Panc1 (cell line): ENCODE data around the gene SLC35F1. TPM values are rescaled to one million over a fixed set of nuclear protein-coding genes. Genes with fewer than 3 reads are reported as not detected.

Experiments
- ATAC-seq: fragments of 200-7000 bp; cut with Tn5 transposase; 2 replicates; pipeline ENCODE4 v1.9.1; 2020; ENCODE audit warnings: mild to moderate bottlenecking, moderate library complexity
- BruUV-seq: library from RNA; stranded (reverse); fragments of 400-500 nt; replicated peaks from 2 replicates; lab custom pipeline; 2021; lab: Mats Ljungman, UMichigan
- CTCF ChIA-PET: fragments of 300-600 bp; sonication (Branson Sonifier 250); formaldehyde crosslinking; loops from one replicate; lab custom pipeline; 2022; ENCODE audit warnings: antibody characterized with exemption; lab: Charles Lee
- POLR2A ChIA-PET: fragments of 300-600 bp; sonication (Branson Sonifier 250); formaldehyde crosslinking; loops from one replicate; lab custom pipeline; 2022; ENCODE audit warnings: antibody characterized with exemption; lab: Charles Lee
- DNase-seq: peaks from one replicate; pipeline ENCODE4 v3.0.0-alpha.2; 2010; ENCODE audit warnings: low read depth, low spot score
- H3K27ac ChIP-seq: 2 replicates; pipeline ENCODE4 v1.5.1; 2011; ENCODE audit warnings: mild to moderate bottlenecking, low read length, inconsistent platforms
- H3K27me3 ChIP-seq: fragments of 200-500 bp; sonication (Bioruptor generic); 2 replicates; pipeline ENCODE4 v1.6.0; 2014; ENCODE audit warnings: low read length, inconsistent platforms; ENCODE audit not compliant: control insufficient read depth, insufficient read depth
- H3K36me3 ChIP-seq: fragments of 200-500 bp; sonication (Bioruptor generic); 2 replicates; pipeline ENCODE4 v1.5.1; 2014; ENCODE audit warnings: inconsistent platforms, mild to moderate bottlenecking, low read length, moderate library complexity; ENCODE audit not compliant: control insufficient read depth, insufficient read depth
- H3K4me1 ChIP-seq: 2 replicates; pipeline ENCODE4 v1.5.1; 2011; ENCODE audit warnings: inconsistent platforms, mild to moderate bottlenecking, low read length, moderate library complexity; ENCODE audit not compliant: control insufficient read depth, insufficient read depth
- H3K4me3 ChIP-seq, 2 experiments: 2 replicates each; pipeline ENCODE4 v1.5.1; 2011 to 2012; ENCODE audit warnings: low read depth in 2 of 2, low read length in 2 of 2, mild to moderate bottlenecking in 2 of 2, inconsistent platforms in 1 of 2, moderate library complexity in 1 of 2
- H3K9me3 ChIP-seq: fragments of 200-500 bp; sonication (Bioruptor generic); 2 replicates; pipeline ENCODE4 v1.5.1; 2014; ENCODE audit warnings: low read depth, mild to moderate bottlenecking, inconsistent platforms, low read length, moderate library complexity; ENCODE audit not compliant: control insufficient read depth, insufficient read depth
- POLR2AphosphoS5 ChIP-seq: IDR thresholded peaks from 2 replicates; pipeline ENCODE4 v1.6.1; 2012; ENCODE audit warnings: mild to moderate bottlenecking, low read depth, low read length, moderate library complexity
- REST ChIP-seq, 2 experiments: IDR thresholded peaks; 2 replicates each; pipeline ENCODE4 v1.6.1; 2011 to 2012; ENCODE audit warnings: low read depth in 2 of 2, control low read depth in 1 of 2, low read length in 1 of 2, mild to moderate bottlenecking in 1 of 2, moderate library complexity in 1 of 2; ENCODE audit not compliant: insufficient read depth in 1 of 2
- SIN3A ChIP-seq: IDR thresholded peaks from 2 replicates; pipeline ENCODE4 v1.6.1; 2012; ENCODE audit warnings: low read depth, mild to moderate bottlenecking, low read length, moderate library complexity, borderline replicate concordance; ENCODE audit not compliant: insufficient read depth
- TCF7L2 ChIP-seq: IDR thresholded peaks from 2 replicates; pipeline ENCODE4 v1.6.1; 2011; ENCODE audit warnings: mild to moderate bottlenecking, low read depth, low read length, inconsistent platforms
- in situ Hi-C: cut with HindIII; loops from 2 replicates; pipeline ENCODE4 v1.10.0; 2016; ENCODE audit warnings: low sequenced_read_pairs, low pct_unique_long_range_greater_than_20kb
- intact Hi-C: fragments of 100-400 bp; cut with micrococcal nuclease; formaldehyde crosslinking; loops from one replicate; pipeline ENCODE4 v1.10.0; 2022; ENCODE audit not compliant: unreplicated experiment
- total RNA-seq: library from RNA; stranded (reverse); gene quantifications from one replicate; pipeline ENCODE4 v1.2.1, GENCODE V29; 2021; ENCODE audit not compliant: unreplicated experiment
- TF ChIP-seq, protein P1 (sequence below): fragments of 450-650 bp; IDR thresholded peaks from 2 replicates; pipeline ENCODE4 v1.5.1; 2017; ENCODE audit warnings: mild to moderate bottlenecking

The SLC35F1 gene
- total RNA-seq, 1 experiment from 2014 or later, result not detected

GRCh38 chr6:118212451-118213173, 305.5 kb downstream of the SLC35F1 start:
- no peak overlapping the region for H3K4me3 ChIP-seq
- in situ Hi-C loops (no loop called here), intact Hi-C loops (no loop called here)
- H3K4me1 ChIP-seq, result no peaks in the 10 kb centered on the region
- H3K9me3 ChIP-seq, result no peaks in the 10 kb centered on the region
- no peaks in the 10 kb centered on the region for H3K27me3 ChIP-seq
- no peak overlapping the region for H3K27ac ChIP-seq
- no TSS peak for BruUV-seq
- DNase-seq, result no peak
- TF ChIP-seq REST (IDR thresholded peaks at IDR 0.05; ENCODE audit: insufficient read depth in 1 of 2, low read depth in 2 of 2, low read length in 1 of 2) (no peak), SIN3A (no peak)
- ChIA-PET POLR2A (no interaction called here), CTCF (no interaction called here)
- no peak for ATAC-seq
- no peaks in the 10 kb centered on the region for H3K36me3 ChIP-seq

DNA sequence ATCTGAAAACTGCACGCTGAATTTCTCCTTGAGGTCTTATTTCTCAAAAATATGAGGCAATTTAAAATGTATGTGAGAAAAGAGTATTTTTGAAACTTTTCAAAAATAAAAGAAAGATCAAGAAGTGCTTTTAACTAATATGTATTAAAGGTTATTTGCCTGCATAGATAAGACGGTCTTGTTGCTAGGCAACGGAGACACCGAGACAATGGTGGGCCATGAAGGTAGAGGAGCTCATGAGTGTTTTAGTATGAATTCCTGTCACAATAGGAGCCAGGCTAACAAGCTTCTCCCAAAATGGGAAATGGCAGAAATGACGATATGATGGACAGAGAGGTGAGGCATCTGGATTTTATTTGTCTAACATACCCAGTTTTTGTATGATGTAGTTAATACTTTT, 308.2 kb downstream of the SLC35F1 start:
- no TSS peak for BruUV-seq
- no peaks in the 10 kb centered on the region for H3K27me3 ChIP-seq
- H3K36me3 ChIP-seq, result no peaks in the 10 kb centered on the region
- ChIA-PET CTCF (no interaction called here), POLR2A (no interaction called here)
- DNase-seq (no peak), ATAC-seq (no peak)
- no peak overlapping the region for H3K27ac ChIP-seq
- H3K4me3 ChIP-seq, result no peak overlapping the region
- intact Hi-C loops (no loop called here), in situ Hi-C loops (no loop called here)
- no peaks in the 10 kb centered on the region for H3K9me3 ChIP-seq
- TF ChIP-seq REST (IDR thresholded peaks at IDR 0.05; ENCODE audit: insufficient read depth in 1 of 2, low read depth in 2 of 2, low read length in 1 of 2), result no peak
- no peak for TF ChIP-seq POLR2AphosphoS5
- no peak for TF ChIP-seq SIN3A
- TF ChIP-seq, protein P1, sequence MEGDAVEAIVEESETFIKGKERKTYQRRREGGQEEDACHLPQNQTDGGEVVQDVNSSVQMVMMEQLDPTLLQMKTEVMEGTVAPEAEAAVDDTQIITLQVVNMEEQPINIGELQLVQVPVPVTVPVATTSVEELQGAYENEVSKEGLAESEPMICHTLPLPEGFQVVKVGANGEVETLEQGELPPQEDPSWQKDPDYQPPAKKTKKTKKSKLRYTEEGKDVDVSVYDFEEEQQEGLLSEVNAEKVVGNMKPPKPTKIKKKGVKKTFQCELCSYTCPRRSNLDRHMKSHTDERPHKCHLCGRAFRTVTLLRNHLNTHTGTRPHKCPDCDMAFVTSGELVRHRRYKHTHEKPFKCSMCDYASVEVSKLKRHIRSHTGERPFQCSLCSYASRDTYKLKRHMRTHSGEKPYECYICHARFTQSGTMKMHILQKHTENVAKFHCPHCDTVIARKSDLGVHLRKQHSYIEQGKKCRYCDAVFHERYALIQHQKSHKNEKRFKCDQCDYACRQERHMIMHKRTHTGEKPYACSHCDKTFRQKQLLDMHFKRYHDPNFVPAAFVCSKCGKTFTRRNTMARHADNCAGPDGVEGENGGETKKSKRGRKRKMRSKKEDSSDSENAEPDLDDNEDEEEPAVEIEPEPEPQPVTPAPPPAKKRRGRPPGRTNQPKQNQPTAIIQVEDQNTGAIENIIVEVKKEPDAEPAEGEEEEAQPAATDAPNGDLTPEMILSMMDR, result no peak
- TF ChIP-seq TCF7L2, result no peak
- no peaks in the 10 kb centered on the region for H3K4me1 ChIP-seq
